ENCODE results near the gene KIAA2012.

The KIAA2012 gene

GRCh38 chr2:202120828-202121227 is 47.8 kb downstream of the KIAA2012 start:
- TF ChIP-seq CTCF (IDR thresholded peaks at IDR 0.05): no peak

GRCh38 chr2:202121532-202122162 is 48.6 kb downstream of the KIAA2012 start:
- no peak for TF ChIP-seq CTCF (IDR thresholded peaks at IDR 0.05)

GRCh38 chr2:202122163-202122540 is 49.1 kb downstream of the KIAA2012 start:
- TF ChIP-seq CTCF (IDR thresholded peaks at IDR 0.05): no peak

GRCh38 chr2:202122980-202123720 is 50.1 kb downstream of the KIAA2012 start:
- TF ChIP-seq CTCF (IDR thresholded peaks at IDR 0.05): no peak

- no peak for TF ChIP-seq CTCF (IDR thresholded peaks at IDR 0.05)
These were observed 51.2 kb downstream of the KIAA2012 start for GRCh38 chr2:202124286-202124685.

- TF ChIP-seq CTCF (IDR thresholded peaks at IDR 0.05): no peak
These were observed 54.8 kb downstream of the KIAA2012 start for GRCh38 chr2:202127687-202128331.

- no peak for TF ChIP-seq CTCF (IDR thresholded peaks at IDR 0.05)
These were observed 56.8 kb downstream of the KIAA2012 start for GRCh38 chr2:202129841-202130240.

All from LNCAP (cell line).